Adrenal gland (tissue), 12 donors: ENCODE measurements around the gene HSP90AB1. TPM values are rescaled to one million over a fixed set of nuclear protein-coding genes. Genes with fewer than 3 reads are reported as not detected.

ENCODE experiments used
- DNase-seq, 7 donors: peaks; one replicate each; pipeline ENCODE4 v3.0.0-alpha.2; 2019 to 2020
- H3K27ac ChIP-seq, 5 donors: fragments of 200-600 bp; sonication (generic) in 4 of 5; 1 replicate in 3 of 5; 2 replicates in 2 of 5; pipeline versions ENCODE4 v1.5.1 to v1.8.0; 2016 to 2020; ENCODE audit warnings: mild to moderate bottlenecking in 1 of 5
- H3K27me3 ChIP-seq: fragments of 200-600 bp; 2 replicates; pipeline ENCODE4 v1.8.0; 2021
- H3K36me3 ChIP-seq, 2 donors: fragments of 200-600 bp; replicated peaks in 1 of 2; 1 replicate in 1 of 2; 2 replicates in 1 of 2; pipeline versions ENCODE4 v1.5.1 to v1.8.0; 2018 to 2022
- H3K4me1 ChIP-seq, 2 donors: fragments of 200-600 bp; replicated peaks in 1 of 2; 1 replicate in 1 of 2; 2 replicates in 1 of 2; pipeline versions ENCODE4 v1.5.1 to v1.8.0; 2018 to 2021
- H3K4me3 ChIP-seq, 4 donors: fragments of 200-600 bp; sonication (generic) in 3 of 4; one replicate each; pipeline ENCODE4 v1.5.1; 2016 to 2018
- H3K9me3 ChIP-seq, 3 donors: fragments of 200-600 bp; sonication (generic) in 1 of 3; replicated peaks in 1 of 3; 1 replicate in 2 of 3; 2 replicates in 1 of 3; pipeline versions ENCODE4 v1.5.1 to v1.8.0; 2016 to 2021
- POLR2A ChIP-seq, 2 donors: fragments of 450-650 bp; IDR thresholded peaks; one replicate each; pipeline ENCODE4 v1.6.1; 2017; ENCODE audit warnings: antibody characterized with exemption in 2 of 2, mild to moderate bottlenecking in 2 of 2, moderate library complexity in 1 of 2
- WGBS, 4 donors: extraction: QIAGEN DNeasy Blood & Tissue Kit in 2 of 4; methylation state at CpG; one replicate each; pipeline versions ENCODE4 v1.1.5 to v1.1.7; 2013 to 2017; 5-methylcytosine and 5-hydroxymethylcytosine counted together
- intact Hi-C, 2 donors: fragments of 100-400 bp; cut with DNase I; formaldehyde crosslinking; loops; one replicate each; pipeline versions ENCODE4 v1.14.1 to v1.15.0; 2022 to 2023
- polyA plus RNA-seq, 3 donors: library from polyadenylated mRNA; stranded (reverse); fragments of 200-250 nt in 2 of 3; fragments of 350-450 nt in 1 of 3; fragmentation: Illumina TruSeq in 1 of 3; extraction: RNeasy Lipid Tissue Mini Kit (QIAGEN cat#74804) in 1 of 3; gene quantifications; one replicate each; pipeline ENCODE4 v1.2.3, GENCODE V29; 2013 to 2014
- total RNA-seq, 9 donors: library from RNA; depleted of rRNA in 4 of 9; stranded (reverse); fragments of >200 nt in 4 of 9; fragments of 120-200 nt in 1 of 9; fragmentation: NEBNext Ultra II Directional in 1 of 9; extraction: Animal tissue kit (Norgen Biotek cat#: 25700) in 1 of 9; gene quantifications; one replicate each; pipeline versions ENCODE4 v1.1.0 to v1.2.4, GENCODE V29; 2013 to 2023
- TF ChIP-seq, protein P1 (sequence below), 6 experiments: fragments of 450-650 bp in 4 of 6; fragments of 200-600 bp in 2 of 6; sonication (generic) in 1 of 6; IDR thresholded peaks; 1 replicate in 5 of 6; 2 replicates in 1 of 6; pipeline versions ENCODE4 v1.5.1 to v1.8.0; 2016 to 2021; ENCODE audit warnings: antibody characterized with exemption in 6 of 6, mild to moderate bottlenecking in 2 of 6, moderate library complexity in 1 of 6
- donor health status: healthy with polysubstance abuse.
- donor health status: Bipolar disorder and iron deficiency.
- donor health status: DM: yes; HTN: yes; CAD: no.
- donor health status: DM: no; HTN: no; CAD: no.
- donor health status: DM: no; HTN: no; CAD: no.
- donor health status: DM: yes; HTN: yes; CAD: no.

Gene HSP90AB1
- total and polyA plus RNA-seq, 12 donors, result 275 to 2,249 (median 857) TPM

DNA sequence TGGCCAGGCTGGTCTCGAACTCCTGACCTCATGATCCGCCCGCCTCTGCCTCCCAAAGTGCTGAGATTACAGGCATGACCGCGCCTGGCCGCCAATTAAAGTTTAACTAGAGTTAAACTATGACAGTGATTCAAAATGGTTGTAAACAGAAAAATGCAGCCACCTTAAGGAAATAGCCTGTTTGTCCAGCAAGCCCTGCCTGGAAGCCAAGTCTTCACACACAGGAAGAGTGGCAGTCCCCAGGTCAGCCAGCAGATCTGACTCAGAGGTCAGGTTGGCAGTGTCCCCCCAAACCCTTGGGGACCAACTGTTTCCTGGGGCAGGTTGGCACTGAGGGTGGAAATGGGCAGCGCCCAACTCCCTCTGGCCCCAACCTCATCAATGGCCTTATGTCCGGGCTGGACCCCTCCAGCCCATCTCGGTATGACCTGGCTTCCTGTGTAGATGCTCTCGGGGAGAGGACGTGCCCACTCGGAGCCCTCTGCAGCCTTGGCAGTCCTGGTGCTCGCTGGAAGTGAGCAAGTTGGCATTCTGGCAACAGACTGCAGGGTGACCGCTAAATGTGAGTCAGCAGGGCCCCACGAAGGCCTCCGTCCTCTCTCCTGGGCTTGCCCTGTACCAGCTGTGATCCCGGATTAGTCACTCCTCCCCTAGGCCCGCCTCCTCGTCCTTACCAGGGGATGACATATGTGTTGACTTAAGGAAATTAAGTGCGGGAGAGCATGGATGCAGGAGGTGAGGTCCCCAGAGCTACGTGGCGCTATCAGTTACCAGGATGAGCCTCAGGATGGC, 9.7 kb upstream of the HSP90AB1 start:
- 17 to 22% (median 20%) methylated on average over 19 to 22 of the region's 22 CpGs for WGBS, 4 donors
- Histone ChIP-seq H3K27me3 (no peaks in the 10 kb centered on the region), H3K4me3 (peak overlapping the region in 3 of 4 donors; percentile 41 to 72 (median 61)), H3K9me3 (no peaks in the 10 kb centered on the region), H3K27ac (peak overlapping the region; percentile 93 to 98 (median 97)), H3K36me3 (peaks cover 0 to 11% of the 10 kb centered on the region in 2 donors), H3K4me1 (peaks cover 27 to 35% of the 10 kb centered on the region in 2 donors)
- TF ChIP-seq POLR2A (IDR thresholded peaks at IDR 0.05), result peak in 1 of 2 donors; percentile 82
- TF ChIP-seq, protein P1, sequence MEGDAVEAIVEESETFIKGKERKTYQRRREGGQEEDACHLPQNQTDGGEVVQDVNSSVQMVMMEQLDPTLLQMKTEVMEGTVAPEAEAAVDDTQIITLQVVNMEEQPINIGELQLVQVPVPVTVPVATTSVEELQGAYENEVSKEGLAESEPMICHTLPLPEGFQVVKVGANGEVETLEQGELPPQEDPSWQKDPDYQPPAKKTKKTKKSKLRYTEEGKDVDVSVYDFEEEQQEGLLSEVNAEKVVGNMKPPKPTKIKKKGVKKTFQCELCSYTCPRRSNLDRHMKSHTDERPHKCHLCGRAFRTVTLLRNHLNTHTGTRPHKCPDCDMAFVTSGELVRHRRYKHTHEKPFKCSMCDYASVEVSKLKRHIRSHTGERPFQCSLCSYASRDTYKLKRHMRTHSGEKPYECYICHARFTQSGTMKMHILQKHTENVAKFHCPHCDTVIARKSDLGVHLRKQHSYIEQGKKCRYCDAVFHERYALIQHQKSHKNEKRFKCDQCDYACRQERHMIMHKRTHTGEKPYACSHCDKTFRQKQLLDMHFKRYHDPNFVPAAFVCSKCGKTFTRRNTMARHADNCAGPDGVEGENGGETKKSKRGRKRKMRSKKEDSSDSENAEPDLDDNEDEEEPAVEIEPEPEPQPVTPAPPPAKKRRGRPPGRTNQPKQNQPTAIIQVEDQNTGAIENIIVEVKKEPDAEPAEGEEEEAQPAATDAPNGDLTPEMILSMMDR (IDR thresholded peaks at IDR 0.05), result peak in 1 of 6 experiments; percentile 1
- intact Hi-C loops, result loop anchor here (2.0 to 10.0 kb wide), 3 partner anchors 64 to 142 kb away; no protein-coding TSS in a partner anchor
- peak; percentile 95 to 99 (median 99) for DNase-seq

- intact Hi-C loops, result loop anchor here (2.0 to 10.0 kb wide), 3 partner anchors 65 to 143 kb away; no protein-coding TSS in a partner anchor
- Histone ChIP-seq H3K36me3 (peaks cover 0 to 4% of the 10 kb centered on the region in 2 donors), H3K27me3 (no peaks in the 10 kb centered on the region), H3K4me3 (peak overlapping the region in 3 of 4 donors; percentile 41 to 72 (median 61)), H3K4me1 (peaks cover 27 to 32% of the 10 kb centered on the region in 2 donors), H3K9me3 (no peaks in the 10 kb centered on the region), H3K27ac (peak overlapping the region; percentile 93 to 98 (median 97))
- 1 to 2% (median 1%) methylated on average over 17 to 42 of the region's 42 CpGs for WGBS, 4 donors
- DNase-seq, result peak; percentile 85 to 94 (median 90)
- TF ChIP-seq, protein P1 (IDR thresholded peaks at IDR 0.05), result peak; percentile 94 to 99 (median 97)
- peak; percentile 16 to 39 for TF ChIP-seq POLR2A (IDR thresholded peaks at IDR 0.05)
These were observed 9.0 kb upstream of the HSP90AB1 start for GRCh38 chr6:44237813-44238433.

GRCh38 chr6:44238687-44239350, 8.1 kb upstream of the HSP90AB1 start:
- TF ChIP-seq POLR2A (IDR thresholded peaks at IDR 0.05), result no peak
- TF ChIP-seq, protein P1 (IDR thresholded peaks at IDR 0.05), result no peak
- Histone ChIP-seq H3K4me1 (peaks cover 19 to 23% of the 10 kb centered on the region in 2 donors), H3K9me3 (no peaks in the 10 kb centered on the region), H3K27me3 (no peaks in the 10 kb centered on the region), H3K4me3 (no peak overlapping the region), H3K27ac (peak overlapping the region; percentile 93 to 98 (median 97)), H3K36me3 (no peaks in the 10 kb centered on the region)
- 76 to 82% (median 79%) methylated on average over 7 of the region's 7 CpGs for WGBS, 4 donors
- intact Hi-C loops, result loop anchor here (10.0 kb wide), 2 partner anchors 134 to 144 kb away; no protein-coding TSS in a partner anchor
- DNase-seq, result peak in 2 of 7 donors; percentile 23 to 34

DNA sequence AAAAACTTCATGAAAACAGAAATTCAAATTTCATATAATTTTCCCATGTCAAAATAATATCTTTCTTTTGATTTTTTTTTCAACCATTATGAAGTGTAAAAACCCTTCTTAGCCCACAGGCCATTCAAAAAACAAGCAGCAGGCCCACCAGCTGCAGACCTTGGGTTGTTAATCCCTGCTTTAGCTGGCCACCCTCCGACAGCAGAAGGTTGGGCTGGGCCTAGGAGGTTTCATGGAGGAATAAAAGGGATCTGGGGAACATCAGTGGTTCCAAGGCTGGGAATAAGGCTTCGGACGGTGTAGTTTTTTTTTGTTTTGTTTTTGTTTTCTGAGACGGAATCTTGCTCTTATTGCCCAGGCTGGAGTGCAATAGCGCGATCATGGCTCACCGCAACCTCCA, 3.6 kb upstream of the HSP90AB1 start:
- no peak overlapping the region for H3K27ac ChIP-seq
- no peak for DNase-seq
- 93 to 94% (median 93%) methylated on average over 7 of the region's 7 CpGs for WGBS, 4 donors
- peaks cover 3 to 11% of the 10 kb centered on the region in 2 donors for H3K4me1 ChIP-seq
- H3K36me3 ChIP-seq, result peaks cover 0 to 4% of the 10 kb centered on the region in 2 donors
- no peaks in the 10 kb centered on the region for H3K27me3 ChIP-seq
- no peak for TF ChIP-seq POLR2A (IDR thresholded peaks at IDR 0.05)
- TF ChIP-seq, protein P1 (IDR thresholded peaks at IDR 0.05), result no peak
- intact Hi-C loops, result no loop called here
- no peaks in the 10 kb centered on the region for H3K9me3 ChIP-seq
- no peak overlapping the region for H3K4me3 ChIP-seq
